Stimulated activated CD4-positive, alpha-beta T cell treated with anti-CD3 and anti-CD28 coated beads, Interleukin-15, amount 100 ng/mL, for 1 hour (primary cell): Measurements from ENCODE around the gene CFAP52.
"Not testable (repeated sequence)": the region's sequence is repeated elsewhere in the genome, so short reads cannot be mapped to it uniquely, and the experiment has no call there.

Source experiments
- DNase-seq, 2 donors: peaks; one replicate each; pipeline ENCODE4 v3.0.0-alpha.2; 2020; ENCODE audit warnings: low read depth in 1 of 2, low spot score in 1 of 2

Gene CFAP52

DNA sequence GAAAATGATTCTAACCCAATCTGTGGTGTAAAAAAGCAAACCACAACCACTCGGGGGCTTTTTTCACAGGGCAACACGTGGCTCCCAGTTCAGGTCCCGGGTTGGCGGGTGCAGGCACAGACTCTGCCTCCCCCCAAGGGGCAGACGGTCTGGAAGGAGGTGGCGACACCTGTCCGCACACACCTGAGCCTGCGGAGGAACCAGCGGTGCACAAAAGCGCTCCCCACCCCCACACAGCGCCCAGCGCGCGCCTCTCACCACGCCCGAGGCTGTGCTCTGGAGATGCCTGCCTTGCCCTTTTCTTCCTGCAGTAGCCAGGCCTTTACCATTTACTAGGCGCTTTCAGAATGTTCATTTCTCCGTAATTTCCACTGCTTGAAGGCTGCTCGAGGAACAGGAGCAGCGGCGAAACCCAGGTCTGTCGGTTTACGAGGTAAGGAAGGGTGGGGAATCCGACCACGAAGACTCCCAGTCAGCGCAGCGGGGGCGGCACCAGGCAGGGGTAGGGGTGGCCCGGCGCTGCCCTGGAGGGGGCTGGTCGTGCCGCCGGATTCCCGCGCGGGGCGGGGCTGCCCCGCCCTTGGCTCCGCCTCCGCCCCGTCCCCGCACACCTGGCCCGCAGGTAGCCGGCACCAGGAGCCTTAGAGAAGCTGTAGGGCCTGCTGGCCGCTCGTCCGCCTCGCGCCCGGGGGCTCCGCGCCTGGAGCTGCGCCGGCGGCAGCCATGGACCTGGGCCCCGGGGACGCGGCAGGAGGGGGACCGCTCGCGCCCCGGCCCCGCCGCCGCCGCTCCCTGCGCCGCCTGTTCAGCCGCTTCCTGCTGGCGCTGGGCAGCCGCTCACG is 68.7 kb downstream of the CFAP52 start, which contains the start of gene USP43:
Gene USP43 (plus strand): TSS at position 608 of the 842 bp plus-strand sequence. CDS start 116 bp downstream, at position 724.
- no peak for DNase-seq

DNA sequence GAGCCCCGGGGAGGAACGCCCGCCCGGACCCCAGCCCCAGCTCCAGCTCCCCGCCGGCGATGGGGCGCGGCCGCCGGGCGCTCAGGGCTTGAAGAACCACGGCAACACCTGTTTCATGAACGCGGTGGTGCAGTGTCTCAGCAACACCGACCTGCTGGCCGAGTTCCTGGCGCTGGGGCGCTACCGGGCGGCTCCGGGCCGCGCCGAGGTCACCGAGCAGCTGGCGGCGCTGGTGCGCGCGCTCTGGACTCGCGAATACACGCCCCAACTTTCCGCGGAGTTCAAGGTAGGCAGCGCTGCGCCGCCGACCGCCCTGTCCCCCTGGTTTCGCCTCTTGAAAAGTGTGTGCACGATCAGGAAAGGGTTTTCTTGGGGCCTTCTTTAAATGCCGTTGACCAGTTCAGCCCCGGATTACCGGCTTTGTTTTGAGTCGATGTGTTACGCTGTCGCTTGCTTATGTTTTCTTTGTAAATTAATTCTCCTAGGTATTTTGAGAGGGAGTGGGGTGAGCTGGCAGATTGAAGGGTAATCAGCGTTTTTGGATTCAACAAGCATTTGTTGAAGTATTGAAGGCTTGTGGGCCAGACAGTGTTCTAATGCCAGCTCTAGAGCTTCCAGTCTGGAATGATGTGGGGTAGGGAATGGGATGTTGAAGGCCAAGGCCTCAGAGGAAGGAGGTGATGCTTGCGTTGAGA is 69.6 kb downstream of the CFAP52 start:
- DNase-seq = no peak

DNA sequence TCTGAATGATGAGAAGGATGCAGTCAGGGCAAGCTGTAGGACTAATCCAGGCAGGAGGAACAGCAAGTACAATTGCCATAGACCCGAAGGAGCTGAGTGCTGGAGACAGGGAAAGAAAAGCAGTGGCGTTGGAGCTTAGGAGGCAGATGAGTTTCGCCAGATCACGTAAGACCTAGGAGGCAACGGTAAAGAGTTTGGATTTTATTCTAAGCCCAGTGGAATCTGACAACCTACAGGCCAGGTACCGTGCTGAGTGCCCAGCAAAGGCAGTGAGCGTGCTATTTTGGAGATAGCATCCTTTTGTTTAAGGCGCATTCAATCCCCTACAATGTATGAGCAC is 70.1 kb downstream of the CFAP52 start:
- DNase-seq = no peak

DNA sequence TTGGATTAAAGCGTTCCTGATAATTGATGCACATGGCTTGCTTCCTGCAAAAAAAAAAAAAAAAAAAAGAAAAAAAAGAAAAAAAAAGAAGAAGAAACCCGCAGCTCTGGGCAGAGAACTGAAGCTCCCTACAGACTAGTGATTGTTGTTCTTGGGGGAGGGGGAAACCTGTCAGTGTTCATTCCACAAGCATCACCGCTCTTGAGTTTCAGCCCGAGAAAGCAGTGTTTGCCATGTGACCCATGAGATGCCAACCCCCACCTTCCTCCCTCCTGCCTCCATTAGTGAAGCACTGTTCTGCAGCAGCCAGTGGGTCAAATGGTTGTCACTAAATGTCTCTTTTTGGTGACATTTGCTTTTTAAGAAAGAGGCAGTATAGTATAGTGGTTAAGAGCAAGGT is 70.6 kb downstream of the CFAP52 start:
- no peak for DNase-seq

DNA sequence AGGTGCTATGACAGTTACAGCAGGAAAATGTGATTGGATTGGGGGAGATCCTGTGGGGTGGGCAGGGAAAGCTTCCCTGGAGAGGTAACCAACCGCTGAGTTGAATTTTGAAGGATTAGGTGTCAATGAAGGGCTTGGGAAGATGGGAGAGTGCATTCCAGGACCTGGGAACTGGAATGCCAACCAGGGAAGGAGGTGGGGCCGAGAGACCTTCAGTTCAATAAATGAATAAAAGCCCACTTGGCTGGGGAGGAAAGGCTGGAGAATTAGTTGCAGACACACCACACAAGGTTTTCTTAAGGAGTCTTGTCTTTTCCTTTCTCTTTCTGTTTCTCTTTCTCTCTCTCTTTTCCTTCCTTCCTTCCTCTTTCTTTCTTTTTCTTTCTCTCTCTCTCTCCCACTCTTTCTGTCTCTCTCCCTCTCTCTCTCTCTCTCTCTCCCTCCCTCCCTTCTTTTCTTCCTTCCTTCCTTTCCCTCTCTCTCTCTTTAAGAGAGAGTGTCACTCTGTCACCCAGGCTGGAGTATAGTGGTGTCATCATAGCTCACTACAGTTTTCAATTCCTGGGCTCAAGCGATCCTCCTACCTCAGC is 72.2 kb downstream of the CFAP52 start:
- DNase-seq = no peak

DNA sequence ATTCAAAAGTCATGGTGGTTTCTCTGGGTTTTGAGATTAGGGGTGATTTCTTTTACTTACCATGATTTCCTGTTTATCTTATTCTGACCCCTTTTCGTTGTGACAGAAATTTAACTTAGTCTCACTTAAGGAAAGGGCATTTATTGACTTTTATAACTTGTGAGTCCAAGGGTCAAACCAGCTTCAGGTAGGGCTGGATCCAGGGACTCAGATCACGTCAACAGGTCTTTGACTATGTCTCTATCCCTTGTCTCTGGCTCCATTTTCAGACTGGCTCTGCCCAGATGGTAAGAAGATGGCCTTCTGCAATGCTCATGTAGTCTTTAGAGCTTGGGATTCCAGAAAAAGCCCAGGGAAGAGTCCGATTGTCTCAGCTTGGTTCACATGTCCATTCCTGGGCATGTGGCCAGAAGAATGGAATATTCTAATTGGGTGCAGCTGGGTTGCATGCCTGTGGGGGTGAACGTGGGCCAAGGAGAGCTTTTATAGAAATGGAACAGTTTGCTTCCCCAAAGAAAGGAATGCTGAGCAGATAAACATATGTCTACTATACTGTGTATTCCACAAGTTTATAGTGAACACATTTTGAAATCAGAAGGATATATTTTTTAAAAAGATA is 82.3 kb downstream of the CFAP52 start:
- DNase-seq = no peak

DNA sequence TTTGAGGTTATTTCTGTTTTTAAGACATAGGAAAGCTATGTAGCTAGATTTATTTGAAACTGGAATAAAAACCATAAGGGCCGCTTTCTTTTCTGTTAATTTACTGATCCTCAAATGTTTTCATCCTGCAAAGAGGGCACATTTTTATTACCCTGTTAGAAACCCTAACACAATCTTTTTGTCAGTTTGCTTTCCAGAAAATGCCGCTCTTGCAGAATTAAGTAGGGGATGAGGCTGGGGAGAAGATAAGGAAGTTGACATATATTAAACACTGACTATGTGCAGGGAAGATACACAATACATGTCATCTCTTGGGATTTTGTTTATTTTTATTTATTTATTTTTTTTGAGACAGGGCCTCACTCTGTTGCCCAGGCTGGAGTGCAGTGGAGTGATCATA is 84.6 kb downstream of the CFAP52 start:
- no peak for DNase-seq

DNA sequence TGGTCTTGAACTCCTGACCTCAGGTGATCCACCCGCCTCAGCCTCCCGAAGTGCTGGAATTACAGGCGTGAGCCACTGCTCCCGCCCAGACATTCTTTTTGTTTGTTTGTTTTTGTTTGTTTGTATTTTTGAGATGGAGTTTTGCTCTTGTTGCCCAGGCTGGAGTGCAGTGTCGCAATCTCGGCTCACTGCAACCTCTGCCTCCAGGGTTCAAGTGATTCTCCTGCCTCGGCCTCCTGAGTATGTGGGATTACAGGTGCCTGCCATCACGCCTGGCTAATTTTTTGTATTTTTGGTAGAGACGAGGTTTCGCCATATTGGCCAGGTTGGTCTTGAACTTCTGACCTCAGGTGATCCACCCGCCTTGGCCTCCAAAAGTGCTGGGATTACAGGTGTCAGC is 87.1 kb downstream of the CFAP52 start:
- DNase-seq = not testable (repeated sequence)

DNA sequence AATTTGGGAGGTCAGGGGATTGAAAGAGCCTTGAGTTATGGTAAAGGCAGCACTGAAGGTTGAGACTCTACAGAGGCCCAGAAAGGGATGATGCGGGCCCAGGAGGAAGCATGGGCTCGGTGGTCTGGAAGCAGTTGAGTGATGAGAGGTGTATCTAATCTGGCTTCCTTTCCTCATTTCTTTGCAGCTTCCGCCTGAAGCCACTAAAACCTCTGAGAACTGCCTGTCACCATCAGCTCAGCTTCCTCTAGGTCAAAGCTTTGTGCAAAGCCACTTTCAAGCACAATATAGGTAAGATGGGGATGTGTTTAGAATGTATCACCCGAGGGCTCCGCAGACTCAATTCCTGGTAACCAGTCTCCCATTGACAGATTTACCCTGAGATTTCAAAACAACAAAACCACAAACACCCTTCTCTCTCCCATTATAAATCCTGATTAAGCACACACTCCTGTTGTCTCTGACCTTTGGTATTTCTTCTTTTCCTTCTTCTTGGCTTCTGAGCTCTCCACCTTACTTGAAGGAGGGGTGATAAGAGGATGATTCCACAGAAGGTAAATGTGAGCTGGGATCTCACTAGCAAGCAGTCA is 90.1 kb downstream of the CFAP52 start:
- no peak for DNase-seq

DNA sequence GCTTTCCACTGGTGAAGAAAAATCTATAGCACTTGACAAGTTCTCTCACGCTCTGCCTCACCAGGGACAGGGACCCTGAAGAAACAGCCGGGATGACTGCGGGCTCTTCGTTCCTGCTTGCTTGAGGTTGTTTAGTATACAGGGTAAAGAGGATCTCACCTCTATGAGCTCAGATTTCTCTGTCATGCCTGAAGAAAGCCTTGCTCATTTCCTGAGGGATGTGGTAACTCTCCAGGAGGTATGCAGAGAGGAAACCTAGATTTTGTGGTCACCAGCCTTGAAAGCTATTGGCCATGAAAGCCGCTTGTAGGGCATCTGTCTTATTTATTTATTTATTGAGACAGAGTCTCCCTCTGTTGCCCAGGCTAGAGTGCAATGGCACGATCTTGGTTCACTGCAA is 92.1 kb downstream of the CFAP52 start:
- no peak for DNase-seq

DNA sequence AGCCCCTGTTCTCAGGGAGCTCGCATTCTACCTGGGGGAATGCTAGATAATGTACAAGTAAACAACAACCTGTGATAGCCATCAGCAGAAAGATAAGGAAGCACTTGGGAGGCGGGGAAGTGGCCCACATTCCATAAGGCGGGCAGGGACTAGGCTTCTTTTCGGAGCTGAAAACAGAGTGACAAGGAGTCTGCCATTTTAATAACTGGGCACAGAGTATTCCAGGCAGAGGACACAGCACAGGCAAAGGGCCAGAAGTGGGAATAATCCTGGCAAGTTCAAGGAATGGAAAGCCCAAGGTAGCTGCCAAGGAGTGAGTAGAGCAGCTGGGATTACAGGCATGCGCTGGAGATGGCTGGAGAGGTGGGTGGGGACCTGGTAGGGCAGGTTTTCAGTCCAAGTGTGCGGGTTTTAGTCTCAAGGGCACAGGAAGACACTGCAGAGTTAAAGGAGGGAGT is 93.1 kb downstream of the CFAP52 start:
- no peak for DNase-seq

DNA sequence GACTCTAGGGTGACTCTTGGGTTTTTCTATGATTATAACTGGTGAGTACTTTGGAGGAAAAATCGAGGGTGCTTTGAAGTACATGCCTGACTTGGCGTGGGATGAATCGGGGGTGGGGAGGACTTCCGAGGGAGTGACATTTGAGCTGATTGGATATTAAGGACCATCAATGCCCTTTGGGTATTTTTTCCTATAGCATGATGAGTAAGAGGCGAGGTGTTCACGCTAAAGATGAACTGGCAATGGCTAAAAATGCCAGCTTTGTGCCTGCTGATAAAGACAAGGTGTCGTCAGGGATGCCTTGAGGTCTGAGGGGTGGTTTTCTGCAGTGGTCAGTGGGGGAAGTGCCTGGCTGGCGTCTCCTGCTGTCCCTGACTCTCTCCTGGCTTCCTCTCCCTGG is 94.2 kb downstream of the CFAP52 start:
- no peak for DNase-seq

DNA sequence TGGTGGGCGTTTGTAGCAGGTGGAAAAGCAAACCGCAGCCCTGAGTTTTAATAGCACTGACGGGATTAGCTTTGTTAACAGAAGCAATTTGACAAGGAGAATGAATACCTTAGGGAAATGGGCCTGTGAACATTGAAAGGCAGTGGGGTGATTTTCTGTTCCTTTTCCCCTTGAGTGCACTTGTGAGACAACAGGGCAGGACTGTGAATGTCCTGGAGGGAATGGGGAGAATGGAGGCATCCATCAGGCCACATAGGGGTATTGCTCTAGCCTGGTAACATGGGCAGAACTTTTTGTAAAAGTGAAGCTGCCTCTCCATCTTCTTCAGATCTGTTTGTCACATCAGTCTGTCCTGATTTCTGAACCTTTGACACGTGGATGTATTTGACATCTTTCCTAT is 95.1 kb downstream of the CFAP52 start:
- DNase-seq = no peak

DNA sequence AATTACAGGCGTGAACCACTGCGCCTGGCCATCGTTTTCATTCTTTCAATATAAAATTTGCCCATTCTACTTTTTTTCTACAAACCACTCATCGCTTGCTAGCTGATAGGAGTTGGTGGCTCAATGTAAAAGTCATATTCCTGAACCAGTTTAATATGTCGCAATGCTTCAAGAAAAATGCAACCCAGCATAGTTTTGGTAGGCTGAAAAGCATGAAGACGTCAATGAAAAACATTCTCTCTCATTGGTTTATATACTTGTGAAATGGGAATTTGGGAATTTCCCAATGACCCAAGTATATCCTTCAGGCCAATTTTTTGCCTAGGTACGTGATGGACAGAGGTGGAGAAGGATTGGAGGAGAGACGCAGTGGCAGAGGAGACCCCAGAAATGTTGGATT is 95.8 kb downstream of the CFAP52 start:
- no peak for DNase-seq

DNA sequence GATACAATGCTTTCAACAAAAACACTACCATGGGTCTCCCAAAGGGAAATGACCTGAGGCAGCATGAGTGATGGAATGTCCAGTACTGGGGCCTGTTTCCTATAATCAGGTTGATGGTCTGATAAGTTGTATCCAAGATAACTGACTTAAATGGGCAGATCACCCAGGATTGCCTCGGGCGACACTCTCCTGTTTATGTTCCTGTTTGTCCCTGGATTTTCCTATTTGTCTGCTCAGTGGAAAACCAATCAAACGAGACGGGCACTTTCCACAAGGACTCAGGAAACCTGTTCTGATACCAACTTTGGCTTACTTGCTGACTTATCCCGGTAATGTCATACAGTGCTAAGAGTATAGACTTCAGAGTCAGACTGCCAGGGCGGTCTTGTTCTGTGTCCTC is 96.2 kb downstream of the CFAP52 start:
- no peak for DNase-seq

DNA sequence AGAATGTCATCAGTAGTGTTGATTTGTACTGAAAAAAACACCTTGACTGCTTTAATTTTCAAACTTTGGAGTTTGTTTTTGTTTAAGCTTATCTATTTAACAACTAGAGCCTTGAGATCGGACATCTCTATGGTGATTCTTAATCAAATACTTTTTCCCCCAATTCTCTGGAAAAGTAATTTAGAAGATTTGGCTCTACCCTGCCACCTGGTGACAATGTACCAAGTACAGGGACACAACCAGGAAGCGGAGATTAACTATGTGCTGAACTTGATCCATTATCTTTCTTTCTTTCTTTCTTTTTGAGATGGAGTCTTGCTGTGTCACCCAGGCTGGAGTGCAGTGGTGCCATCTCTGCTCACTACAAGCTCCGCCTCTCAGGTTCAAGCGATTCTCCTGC is 99.6 kb downstream of the CFAP52 start:
- no peak for DNase-seq

DNA sequence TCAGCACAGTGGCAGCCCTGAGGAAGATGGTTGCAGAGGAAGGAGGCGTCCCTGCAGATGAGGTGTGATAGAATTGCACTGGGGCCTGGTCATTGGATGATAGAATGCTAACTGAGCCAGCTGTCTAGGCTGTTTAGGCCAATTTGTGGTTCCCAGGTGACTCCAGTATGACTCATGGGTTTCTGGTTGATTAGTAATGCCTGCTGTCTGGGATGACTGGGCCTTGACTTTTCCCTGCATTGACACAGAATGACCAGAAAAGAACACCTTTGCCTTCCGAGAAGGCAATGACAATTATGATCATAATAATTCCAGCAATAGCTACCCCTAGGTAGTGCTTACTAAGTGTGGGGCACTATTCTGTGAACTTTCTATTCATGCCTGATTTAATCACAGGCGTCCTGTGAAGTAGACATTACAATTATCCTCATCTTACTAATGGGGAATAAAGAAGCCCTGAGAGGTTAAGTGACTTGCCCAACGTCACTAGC is 100.4 kb downstream of the CFAP52 start:
- DNase-seq = no peak

DNA sequence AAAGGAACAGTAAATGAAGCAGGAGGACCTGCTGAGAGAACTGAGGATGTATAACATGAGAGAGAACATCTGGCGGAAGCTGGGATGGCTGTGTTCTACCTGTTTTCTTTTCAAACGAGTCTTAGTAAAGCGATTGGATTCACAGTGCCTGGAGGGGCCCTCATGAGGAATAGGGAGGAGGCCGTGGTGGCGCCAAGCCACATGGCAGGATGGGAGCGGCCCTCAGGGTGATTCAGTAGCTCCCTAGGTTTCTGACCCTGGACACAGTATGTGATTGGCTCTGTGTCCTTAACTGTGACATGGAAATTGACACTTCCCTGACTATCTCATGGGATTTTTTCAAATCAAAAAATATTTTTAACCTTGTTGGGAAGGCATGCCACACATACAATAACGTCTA is 101.0 kb downstream of the CFAP52 start:
- DNase-seq = no peak

DNA sequence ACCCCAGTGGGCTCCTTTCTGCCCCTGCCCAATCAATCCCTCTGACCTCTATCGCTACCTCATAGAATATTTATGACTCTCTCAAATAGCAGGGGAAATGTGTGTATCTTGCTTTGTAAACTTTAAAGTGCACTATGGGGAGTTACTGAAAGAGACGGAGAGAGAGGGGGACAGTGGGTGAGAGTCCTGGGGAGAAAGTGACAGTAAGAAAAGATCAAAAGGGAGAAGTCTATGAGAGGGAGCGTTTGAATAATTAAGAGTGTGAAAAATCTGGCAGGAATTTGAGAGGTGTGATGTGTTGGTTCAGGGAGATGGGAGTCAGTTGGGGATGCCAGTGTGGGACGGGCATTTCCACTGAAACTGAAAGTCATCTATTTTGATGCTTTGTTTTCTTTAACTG is 101.5 kb downstream of the CFAP52 start:
- no peak for DNase-seq

DNA sequence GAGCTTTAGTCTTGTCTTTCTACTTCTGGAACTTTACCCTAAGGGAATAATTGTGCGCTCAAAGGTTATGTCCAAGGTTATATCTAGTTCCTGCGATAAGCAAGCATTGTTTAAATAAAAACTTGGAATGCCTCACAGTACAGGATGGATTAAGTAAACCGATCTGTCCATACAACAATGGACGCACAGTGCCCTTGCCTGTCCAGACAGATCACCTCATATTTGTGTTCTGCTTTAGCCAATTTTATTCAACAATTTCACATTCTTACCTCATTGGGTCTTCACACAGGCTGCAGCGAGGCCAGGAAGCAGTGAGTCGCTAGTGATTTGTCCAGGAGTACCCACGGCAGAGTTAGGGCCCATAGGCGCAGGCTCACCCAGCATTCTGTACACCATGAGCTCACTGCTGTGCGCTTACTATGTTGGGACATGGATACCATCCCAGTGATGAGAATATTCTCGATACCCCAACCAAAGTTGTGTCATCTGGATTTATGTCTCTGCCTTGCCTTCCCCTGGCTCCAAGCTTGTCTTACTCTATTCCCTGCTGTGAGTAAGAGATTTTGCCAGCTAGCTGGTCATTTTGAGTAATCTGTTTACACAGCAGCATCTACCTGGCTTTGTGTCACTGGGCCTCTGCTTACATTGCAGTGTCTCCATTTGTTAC is 108.6 kb downstream of the CFAP52 start:
- DNase-seq = no peak
